Activated CD4-positive, alpha-beta T cell treated with anti-CD3 and anti-CD28 coated beads, Interleukin-2, Interleukin-4, amounts not matched to agents 100 ng/mL and 50 ng/mL, durations not matched to agents 16 hours and 8 hours (primary cell): Measurements from ENCODE around the gene NPY4R2.
"Not testable (repeated sequence)": the region's sequence is repeated elsewhere in the genome, so short reads cannot be mapped to it uniquely, and the experiment has no call there.

Experiments used
- DNase-seq: peaks from one replicate; pipeline ENCODE4 v3.0.0-alpha.2; 2020; ENCODE audit warnings: low spot score

The NPY4R2 gene

DNA sequence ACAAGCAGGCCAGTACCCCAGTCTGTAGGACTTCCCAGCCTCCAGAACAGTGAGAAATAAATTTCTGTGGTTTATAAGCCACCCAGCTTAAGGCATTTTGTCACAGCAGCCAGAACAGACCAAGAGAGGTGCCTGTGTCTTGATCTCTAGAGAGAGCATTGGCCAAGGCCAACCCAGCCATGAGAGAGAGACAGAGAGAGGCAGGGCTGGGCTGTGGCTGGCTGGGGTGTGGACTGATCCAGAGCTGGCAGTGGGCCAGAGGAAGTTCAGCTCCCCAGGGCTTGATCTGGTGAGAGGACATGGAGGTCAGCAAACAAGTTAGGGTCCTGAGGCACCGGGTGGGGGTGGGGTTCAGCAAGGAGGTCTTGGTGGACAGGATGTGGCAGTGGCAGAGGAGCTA, 14.4 kb downstream of the NPY4R2 start:
- DNase-seq: not testable (repeated sequence)

DNA sequence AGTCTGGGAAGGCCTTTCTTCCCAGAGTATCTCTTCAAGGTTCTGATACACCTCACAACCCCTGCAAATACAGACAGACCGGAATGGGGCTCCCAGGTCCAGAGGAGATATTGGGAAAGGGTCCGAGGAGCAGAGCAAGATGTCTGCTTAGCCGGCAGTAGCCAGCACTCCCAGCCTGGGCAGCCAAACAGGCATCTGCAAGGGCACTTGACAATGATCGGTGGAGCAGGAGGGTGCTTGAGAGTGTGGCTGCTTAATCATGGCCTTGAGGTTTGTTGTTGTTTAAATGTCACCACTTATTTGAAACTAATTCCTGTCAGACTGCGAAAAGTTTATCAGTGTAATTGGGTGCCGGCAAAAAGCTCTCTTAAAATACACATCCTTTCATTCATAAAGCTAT, 15.0 kb downstream of the NPY4R2 start:
- DNase-seq: not testable (repeated sequence)

DNA sequence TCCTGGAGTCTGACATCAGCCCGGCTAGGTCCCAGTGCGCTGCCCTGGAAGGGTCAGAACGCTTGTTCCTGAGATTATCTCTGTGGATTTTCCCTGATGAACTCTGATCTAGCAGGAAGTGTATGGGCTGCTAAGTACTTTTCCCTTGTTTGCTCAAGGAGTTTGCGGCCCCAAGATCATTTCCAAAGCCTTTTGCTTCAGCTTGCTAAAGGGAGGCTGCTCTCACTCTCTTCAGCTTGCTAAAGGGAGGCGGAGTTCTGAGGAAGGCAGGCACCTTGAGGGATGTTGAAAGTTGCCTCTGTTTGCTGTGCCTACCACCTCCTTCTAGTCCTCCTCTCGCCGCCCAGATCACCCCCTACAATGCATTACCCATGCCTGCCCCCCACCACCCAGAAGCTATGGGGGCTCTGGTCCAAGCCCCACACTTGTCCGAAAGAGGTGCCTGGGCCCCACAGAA, 18.3 kb downstream of the NPY4R2 start:
- DNase-seq: not testable (repeated sequence)

DNA sequence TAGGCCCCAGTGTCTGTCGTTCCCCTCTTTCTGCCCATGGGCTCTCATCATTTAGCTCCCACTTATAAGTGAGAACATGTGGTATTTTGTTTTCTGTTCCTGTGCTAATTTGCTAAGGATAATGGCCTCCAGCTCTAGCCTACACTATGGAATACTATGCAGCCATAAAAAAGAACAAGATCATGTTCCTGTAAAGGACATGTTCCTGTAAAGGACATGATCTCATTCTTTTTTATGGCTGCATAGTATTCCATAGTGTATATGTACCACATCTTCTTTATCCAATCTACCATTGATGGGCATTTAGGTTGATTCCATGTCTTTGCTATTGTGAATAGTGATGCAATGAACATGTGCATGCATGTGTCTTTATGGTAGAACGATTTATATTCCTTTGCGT, 19.2 kb downstream of the NPY4R2 start:
- DNase-seq: not testable (repeated sequence)

DNA sequence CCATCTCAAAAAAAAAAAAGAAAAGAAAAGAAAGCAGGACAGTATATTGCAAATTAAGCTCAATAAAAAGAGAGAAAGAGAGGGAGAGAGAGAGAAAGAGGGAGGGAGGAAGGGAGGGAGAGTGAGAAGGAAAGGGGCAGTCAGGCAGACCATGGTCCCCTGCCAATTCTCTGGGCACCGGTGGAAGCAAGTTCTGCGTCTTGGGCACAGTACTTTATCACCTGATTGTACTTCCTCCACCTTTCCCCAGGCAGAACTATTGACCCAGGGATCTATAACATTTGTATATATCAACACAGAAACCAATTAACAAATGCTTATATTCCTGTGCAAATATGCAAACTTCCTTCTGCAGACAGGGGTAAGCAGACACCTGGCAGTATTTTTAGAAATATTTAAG, 22.4 kb downstream of the NPY4R2 start:
- DNase-seq: not testable (repeated sequence)

DNA sequence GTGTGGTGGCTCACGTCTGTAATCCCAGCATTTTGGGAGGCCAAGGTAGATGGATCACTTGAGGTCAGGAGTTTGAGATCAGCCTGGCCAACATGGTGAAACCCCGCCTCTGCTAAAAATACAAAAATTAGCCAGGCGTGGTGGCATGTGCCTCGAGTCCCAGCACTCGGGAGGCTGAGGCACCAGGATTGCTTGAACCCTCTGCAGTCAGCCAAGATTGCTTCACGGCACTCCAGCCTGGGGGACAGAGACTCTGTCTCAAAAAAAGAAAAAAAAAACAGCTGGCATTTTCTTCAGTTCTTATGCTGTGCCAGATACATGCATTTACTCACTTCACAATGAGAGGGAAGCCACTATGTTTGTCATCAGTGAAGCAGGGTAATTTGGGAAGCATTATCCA, 22.9 kb downstream of the NPY4R2 start:
- DNase-seq: not testable (repeated sequence)

DNA sequence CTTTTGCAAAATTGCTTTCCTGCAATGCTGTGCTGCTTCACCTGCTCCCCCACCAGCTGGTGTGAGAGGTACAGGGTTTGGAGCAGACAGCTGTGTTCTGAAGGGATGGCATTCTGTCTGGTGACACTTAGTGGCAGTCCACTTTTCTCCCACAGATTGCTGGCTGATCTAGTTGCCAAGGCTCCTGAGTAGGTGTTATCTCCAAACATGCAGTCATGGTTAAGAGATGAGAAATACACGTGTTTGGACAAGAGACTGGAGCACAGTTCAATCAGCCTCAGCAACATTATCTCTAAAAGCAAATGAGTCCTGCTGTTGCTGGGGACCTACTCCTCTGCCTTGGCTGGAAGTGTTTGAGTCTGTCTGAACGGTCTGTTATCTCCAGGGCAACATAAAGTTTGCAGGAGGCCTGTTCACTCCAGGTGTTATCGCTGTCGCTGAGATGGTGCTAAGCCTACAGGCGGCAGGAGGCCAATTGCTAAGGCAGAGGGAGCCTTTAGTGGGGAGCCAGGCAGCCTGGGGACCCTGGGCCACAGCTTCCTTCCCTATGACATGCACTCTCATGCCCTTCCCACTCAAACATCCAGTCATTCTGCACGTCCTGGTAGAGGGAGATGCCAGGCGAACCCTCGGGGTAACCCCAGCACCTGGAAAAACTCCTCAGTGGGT, 24.0 kb downstream of the NPY4R2 start:
- not testable (repeated sequence) for DNase-seq

DNA sequence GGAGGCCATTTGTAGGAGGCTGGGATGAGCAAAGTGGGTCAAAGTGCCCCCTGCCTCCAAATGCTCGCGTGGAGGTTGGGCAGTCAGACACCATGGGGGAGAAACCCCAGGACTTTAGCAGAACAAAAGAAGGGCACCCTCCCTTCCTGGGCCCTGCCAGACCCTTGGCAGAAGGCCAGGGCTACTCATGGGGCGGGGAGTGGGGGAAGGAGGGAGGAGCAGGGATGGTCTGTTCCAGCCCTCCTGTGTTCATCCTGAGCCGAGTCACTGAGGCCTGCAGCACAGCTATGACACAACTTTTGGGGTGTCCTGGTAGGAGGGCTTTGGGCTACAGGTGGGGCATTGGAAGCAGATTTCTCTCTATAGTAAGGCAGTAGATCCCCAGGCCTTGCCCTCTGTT, 24.9 kb downstream of the NPY4R2 start:
- not testable (repeated sequence) for DNase-seq

DNA sequence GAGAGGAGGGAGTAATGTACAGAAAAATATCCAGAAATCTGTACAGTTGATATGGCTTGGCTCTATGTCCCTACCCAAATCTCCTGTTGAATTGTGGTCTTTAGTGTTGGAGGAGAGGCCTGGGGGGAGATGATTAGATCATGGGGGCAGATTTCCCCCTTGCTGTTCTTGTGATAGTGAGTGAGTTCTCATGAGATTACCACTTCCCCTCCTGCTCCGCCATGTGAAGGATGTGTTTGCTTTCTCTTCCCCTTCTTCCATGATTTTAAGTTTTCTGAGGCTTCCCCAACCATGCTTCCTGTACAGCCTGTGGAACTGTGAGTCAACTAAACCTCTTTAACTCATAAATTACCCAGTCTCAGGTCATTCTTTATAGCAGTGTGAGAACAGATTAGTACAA, 29.0 kb downstream of the NPY4R2 start:
- DNase-seq: not testable (repeated sequence)

DNA sequence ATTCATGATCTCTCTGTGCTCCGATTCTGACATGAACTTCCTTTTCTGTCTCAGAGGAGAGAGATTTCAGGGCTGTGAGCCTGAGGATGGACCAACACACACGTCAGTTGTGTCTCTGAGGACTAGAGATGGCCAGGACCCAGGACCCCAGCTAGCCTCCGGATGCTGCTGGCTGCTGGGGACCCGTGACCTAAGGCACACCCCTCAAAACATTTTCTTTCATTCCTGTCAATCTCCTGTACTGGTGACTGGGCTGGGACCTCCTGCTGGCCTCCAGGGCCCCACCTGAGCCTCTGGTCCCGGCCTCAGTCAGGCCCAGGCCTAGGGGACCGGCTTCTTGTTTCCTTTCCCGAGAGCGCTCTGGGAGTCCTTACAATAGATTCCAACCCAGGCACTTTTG, 38.7 kb downstream of the NPY4R2 start:
- not testable (repeated sequence) for DNase-seq

DNA sequence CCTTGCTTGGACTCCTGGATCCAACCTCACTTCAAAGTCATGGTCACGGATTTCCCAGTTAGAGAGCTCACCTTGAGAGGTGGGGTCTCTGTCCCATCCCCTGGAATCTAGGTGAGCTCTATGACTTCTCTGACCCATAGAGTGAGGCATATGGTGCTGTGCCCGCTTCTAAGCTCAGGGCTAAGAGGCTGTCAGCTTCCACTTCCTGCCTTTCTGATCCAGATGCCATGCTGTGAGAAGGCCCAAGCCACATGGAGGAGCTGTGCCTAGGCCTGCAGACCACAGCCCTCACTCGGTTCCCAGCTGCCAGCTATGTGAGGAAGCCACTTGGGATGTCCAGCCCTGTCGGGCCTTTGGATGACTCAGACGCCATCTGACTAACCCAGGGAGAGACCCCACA, 41.2 kb downstream of the NPY4R2 start:
- DNase-seq: not testable (repeated sequence)

DNA sequence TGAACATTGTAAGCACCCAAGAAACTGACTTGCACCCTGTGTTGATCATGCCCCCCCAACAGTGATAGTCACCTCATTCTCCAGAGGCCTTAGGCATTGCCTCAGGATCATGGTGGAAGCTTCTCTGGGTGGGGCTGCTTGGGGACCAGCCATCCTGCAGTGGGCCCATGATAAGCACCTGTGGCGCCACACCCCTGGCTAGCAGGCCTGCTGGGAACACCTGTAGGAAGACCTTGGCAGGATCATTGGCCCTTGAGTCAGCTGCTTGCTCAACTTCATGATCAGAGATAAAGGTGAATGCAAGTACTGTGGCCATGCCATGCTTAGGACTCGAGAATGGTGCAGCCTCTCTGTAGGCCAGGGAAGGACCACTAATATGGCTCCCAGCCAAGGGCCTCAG, 42.2 kb downstream of the NPY4R2 start:
- DNase-seq: not testable (repeated sequence)

DNA sequence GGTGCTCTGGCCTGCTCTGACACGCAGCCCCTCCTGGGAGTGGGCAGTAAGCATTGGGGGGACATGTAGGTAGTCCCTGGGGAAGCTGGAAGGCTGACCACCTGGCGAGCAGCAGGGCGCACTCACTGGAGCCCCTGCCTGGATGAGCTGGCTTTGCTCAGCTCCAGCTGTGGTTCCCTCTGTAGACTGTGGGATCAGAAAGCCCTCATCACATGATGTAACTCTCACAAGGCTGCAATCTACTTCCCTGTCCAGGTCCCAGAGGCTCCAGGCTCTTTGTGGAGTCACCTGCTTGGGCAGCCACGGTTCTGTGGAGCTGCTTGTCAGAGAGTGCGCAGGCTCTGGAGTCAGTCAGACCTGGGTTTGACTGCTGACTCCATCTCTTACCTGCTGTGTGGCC, 44.3 kb downstream of the NPY4R2 start:
- not testable (repeated sequence) for DNase-seq

DNA sequence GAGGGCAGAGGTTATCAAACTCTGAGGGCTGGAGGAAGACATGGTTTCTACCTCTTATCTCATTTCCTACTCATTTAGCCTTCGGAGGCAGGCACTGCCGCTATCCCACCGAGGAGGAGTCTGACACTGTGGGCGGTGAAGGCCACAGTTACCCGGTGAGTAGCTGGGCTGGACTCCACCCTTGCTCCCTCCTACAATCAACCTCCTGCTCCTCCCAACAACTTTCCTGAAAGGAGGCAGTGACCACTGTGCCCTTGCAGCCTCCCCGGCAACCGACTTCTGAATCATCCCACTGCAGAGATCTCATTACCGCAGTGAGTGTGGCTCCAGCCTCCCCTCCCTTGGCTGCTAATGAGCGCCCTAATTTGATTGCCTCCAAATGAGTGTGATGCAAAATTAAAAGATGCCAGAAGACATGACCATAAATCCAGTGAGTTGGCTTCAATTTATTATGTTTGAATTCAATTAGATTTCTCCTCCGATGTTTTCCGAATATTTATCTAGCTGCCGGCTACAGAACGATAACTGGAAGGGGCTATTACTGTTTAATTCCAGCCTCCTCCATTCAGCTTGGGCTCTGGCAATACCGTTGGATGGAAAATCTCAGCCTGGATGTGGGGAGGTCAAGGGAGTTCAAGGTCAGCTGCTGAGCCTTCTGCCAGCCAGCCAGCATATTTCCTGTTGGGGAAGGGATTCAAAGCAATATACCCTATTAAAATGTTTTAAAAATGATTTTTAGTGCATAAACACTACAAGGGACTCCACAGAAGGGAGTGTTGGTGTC, 46.0 kb downstream of the NPY4R2 start:
- DNase-seq: not testable (repeated sequence)

DNA sequence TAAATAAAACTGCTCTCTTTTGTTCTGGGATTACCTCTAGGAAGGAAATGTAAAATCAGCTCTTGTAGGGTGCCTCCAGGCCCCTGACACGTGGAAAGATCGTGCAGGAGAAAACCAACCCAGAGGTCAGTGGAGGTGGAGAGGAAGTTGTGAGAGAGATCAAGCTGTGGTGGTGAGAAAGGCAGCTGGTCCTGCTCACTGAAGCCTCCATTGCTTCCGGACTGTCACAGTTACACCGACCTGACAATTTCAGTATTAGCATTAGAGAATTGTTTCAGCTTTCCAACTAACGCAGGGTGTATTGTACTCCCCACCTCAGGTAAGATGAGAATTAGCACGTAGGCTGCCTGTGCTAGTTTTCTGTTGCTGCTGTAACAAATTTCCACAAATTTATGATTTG, 50.5 kb downstream of the NPY4R2 start:
- DNase-seq: not testable (repeated sequence)

DNA sequence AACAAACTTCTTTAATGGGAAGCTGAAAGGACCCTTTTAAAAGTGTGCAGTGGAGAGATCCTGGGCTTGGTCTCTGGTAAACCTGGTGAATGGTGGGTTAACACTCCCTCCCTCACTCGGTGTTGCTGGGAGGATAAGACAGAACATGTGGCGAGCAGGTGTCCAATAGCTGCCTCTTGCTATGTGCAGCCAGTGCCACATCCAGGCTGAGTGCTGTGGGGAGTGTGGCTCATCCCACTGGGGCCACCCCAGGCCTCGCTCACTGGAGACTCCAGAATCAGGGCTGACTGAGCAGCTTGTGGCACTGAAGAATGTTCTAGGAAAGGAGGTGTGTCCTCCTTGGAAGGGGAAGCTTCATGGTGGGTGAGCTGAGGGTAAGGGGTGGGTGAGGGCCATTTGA, 51.6 kb downstream of the NPY4R2 start:
- DNase-seq: not testable (repeated sequence)

DNA sequence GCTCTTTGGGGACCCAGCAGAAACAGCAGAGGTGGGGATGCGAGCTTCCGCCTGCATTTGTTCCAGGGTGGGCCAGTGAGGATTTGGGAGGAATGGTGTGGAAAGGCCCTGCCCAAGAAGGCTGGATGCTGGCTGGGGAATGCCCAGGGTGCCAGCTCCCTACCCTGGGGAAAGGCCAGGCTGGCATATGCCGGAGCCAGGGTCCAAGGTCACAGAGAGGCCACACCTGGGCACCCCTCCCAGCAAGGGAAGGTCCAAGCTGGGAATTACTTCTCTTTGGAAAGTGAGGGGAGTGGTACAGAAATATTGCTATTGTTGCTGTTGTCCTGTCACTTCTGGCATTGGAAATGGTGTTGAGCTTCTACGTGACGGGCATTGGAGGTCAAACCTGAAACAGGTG, 53.1 kb downstream of the NPY4R2 start:
- DNase-seq: not testable (repeated sequence)

DNA sequence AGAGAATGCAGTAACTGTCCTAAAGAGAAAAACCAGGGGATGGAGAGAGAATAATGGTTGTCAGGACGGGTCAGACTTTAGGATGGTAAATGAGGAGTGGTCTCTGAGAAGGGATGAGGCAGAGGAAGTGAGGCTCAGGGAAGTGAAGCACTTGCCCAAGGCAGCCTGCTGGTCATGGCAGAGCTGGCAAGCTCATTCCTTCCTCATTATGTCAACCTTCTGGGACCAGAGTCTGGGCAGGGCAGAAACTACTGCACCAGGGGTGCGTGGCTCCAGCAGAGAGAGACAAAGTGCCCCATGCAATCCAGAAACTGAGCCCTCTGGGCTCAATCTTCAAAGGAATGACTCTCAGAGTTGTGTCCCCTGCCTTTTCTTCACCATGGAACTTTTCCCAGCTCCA, 53.6 kb downstream of the NPY4R2 start:
- DNase-seq: not testable (repeated sequence)
